Testis (tissue), 3 donors: ENCODE measurements around the gene NAV3. TPM values are rescaled to one million over a fixed set of nuclear protein-coding genes. Genes with fewer than 3 reads are reported as not detected.

Experiments used
- DNase-seq: peaks from one replicate; pipeline ENCODE4 v3.0.0-alpha.2; 2019
- H3K27ac ChIP-seq, 2 donors: fragments of 200-600 bp; sonication (generic); one replicate each; pipeline ENCODE4 v1.5.1; 2019
- H3K27me3 ChIP-seq: fragments of 200-600 bp; sonication (generic); one replicate; pipeline ENCODE4 v1.5.1; 2019
- H3K36me3 ChIP-seq: fragments of 200-600 bp; sonication (generic); one replicate; pipeline ENCODE4 v1.5.1; 2017; ENCODE audit warnings: low read depth; ENCODE audit errors: missing control alignments
- H3K4me1 ChIP-seq: fragments of 200-600 bp; sonication (generic); one replicate; pipeline ENCODE4 v1.5.1; 2019
- H3K4me3 ChIP-seq, 2 donors: fragments of 200-600 bp; sonication (generic); one replicate each; pipeline ENCODE4 v1.5.1; 2017 to 2019
- H3K9me3 ChIP-seq: fragments of 200-600 bp; sonication (generic); one replicate; pipeline ENCODE4 v1.5.1; 2017
- CTCF ChIP-seq, 3 experiments: fragments of 450-650 bp in 2 of 3; fragments of 200-600 bp in 1 of 3; sonication (generic) in 1 of 3; IDR thresholded peaks; one replicate each; pipeline ENCODE4 v1.5.1; 2016 to 2019; ENCODE audit warnings: antibody characterized with exemption in 3 of 3, mild to moderate bottlenecking in 2 of 3, moderate library complexity in 1 of 3
- POLR2A ChIP-seq: fragments of 450-650 bp; IDR thresholded peaks from one replicate; pipeline ENCODE4 v1.6.1; 2017; ENCODE audit warnings: antibody characterized with exemption, mild to moderate bottlenecking, moderate library complexity
- WGBS, 2 donors: methylation state at CpG; one replicate each; pipeline ENCODE4 v1.1.5; 2018; 5-methylcytosine and 5-hydroxymethylcytosine counted together
- intact Hi-C: fragments of 100-400 bp; cut with DNase I; formaldehyde crosslinking; loops from one replicate; pipeline ENCODE4 v1.15.1; 2023; ENCODE audit warnings: low total_unique reads
- polyA plus RNA-seq: library from polyadenylated mRNA; stranded (reverse); fragments of 350-450 nt; fragmentation: Illumina TruSeq; extraction: RNeasy Lipid Tissue Mini Kit (QIAGEN cat#74804); gene quantifications from one replicate; pipeline ENCODE4 v1.2.3, GENCODE V29; 2014; ENCODE audit warnings: low read depth, low replicate concordance; ENCODE audit not compliant: insufficient read depth
- total RNA-seq, 2 donors: library from RNA; depleted of rRNA; stranded (reverse); fragments of >200 nt; gene quantifications; one replicate each; pipeline ENCODE4 v1.2.3, GENCODE V29; 2016

Gene NAV3
- total and polyA plus RNA-seq, 3 donors from 2014 or later = 6.4 to 21.9 (median 20.0) TPM

- DNase-seq = no peak
- Histone ChIP-seq H3K4me3 (no peak overlapping the region), H3K9me3 (no peaks in the 10 kb centered on the region)
These were observed 256.1 kb downstream of the NAV3 start for GRCh38 chr12:78086553-78087362.

GRCh38 chr12:78087363-78087675 lies 256.6 kb downstream of the NAV3 start:
- Histone ChIP-seq H3K4me3 (no peak overlapping the region), H3K36me3 (no peaks in the 10 kb centered on the region), H3K27me3 (no peaks in the 10 kb centered on the region), H3K9me3 (no peaks in the 10 kb centered on the region), H3K27ac (no peak overlapping the region), H3K4me1 (no peaks in the 10 kb centered on the region)
- 80 to 100% methylated on average over 1 of the region's 1 CpG for WGBS, 2 donors
- no peak for DNase-seq
- intact Hi-C loops = no loop called here
- TF ChIP-seq CTCF (IDR thresholded peaks at IDR 0.05) (no peak), POLR2A (no peak)

More at GRCh38 chr12:78086553-78087362, 256.1 kb downstream of the NAV3 start:
- H3K27me3 ChIP-seq = no peaks in the 10 kb centered on the region
- H3K4me1 ChIP-seq = no peaks in the 10 kb centered on the region
- intact Hi-C loops = no loop called here
- no peaks in the 10 kb centered on the region for H3K36me3 ChIP-seq
- no peak for TF ChIP-seq CTCF (IDR thresholded peaks at IDR 0.05)
- TF ChIP-seq POLR2A = no peak
- H3K27ac ChIP-seq = no peak overlapping the region

- intact Hi-C loops = no loop called here
- no peak for DNase-seq
These were observed 257.7 kb downstream of the NAV3 start for GRCh38 chr12:78088391-78088832.

GRCh38 chr12:78090266-78090665 lies 259.6 kb downstream of the NAV3 start:
- no peaks in the 10 kb centered on the region for H3K27me3 ChIP-seq
- no peaks in the 10 kb centered on the region for H3K9me3 ChIP-seq
- no peak for DNase-seq
- intact Hi-C loops = no loop called here
- H3K4me1 ChIP-seq = no peaks in the 10 kb centered on the region
- H3K4me3 ChIP-seq = no peak overlapping the region
- H3K36me3 ChIP-seq = no peaks in the 10 kb centered on the region
- H3K27ac ChIP-seq = no peak overlapping the region
- TF ChIP-seq CTCF (IDR thresholded peaks at IDR 0.05) (no peak), POLR2A (no peak)

More at GRCh38 chr12:78088391-78088832, 257.7 kb downstream of the NAV3 start:
- Histone ChIP-seq H3K27me3 (no peaks in the 10 kb centered on the region), H3K4me1 (no peaks in the 10 kb centered on the region), H3K4me3 (peak overlapping the region; percentile 1 to 3), H3K9me3 (no peaks in the 10 kb centered on the region), H3K27ac (no peak overlapping the region), H3K36me3 (no peaks in the 10 kb centered on the region)
- TF ChIP-seq CTCF (IDR thresholded peaks at IDR 0.05) = no peak
- TF ChIP-seq POLR2A = no peak
- 35 to 44% methylated on average over 3 of the region's 3 CpGs for WGBS, 2 donors

GRCh38 chr12:78095623-78096022 lies 264.9 kb downstream of the NAV3 start:
- WGBS, 2 donors = 92 to 95% methylated on average over 1 of the region's 1 CpG
- Histone ChIP-seq H3K4me3 (no peak overlapping the region), H3K4me1 (no peaks in the 10 kb centered on the region), H3K9me3 (no peaks in the 10 kb centered on the region), H3K27ac (no peak overlapping the region), H3K27me3 (no peaks in the 10 kb centered on the region), H3K36me3 (no peaks in the 10 kb centered on the region)
- TF ChIP-seq CTCF (IDR thresholded peaks at IDR 0.05) (no peak), POLR2A (no peak)
- DNase-seq = no peak
- intact Hi-C loops = no loop called here
